T-cell (primary cell): ENCODE data around the gene STK32B. TPM values are rescaled to one million over a fixed set of nuclear protein-coding genes. Genes with fewer than 3 reads are reported as not detected.

Experiments
- ATAC-seq, 4 experiments: fragments of 200-7000 bp in 3 of 4; fragments of 150-1000 bp in 1 of 4; cut with Tn5 transposase; replicated peaks in 1 of 4; 1 replicate in 3 of 4; 2 replicates in 1 of 4; pipeline ENCODE4 v1.10.0; 2021; ENCODE audit warnings: moderate library complexity in 3 of 4, mild to moderate bottlenecking in 2 of 4, moderate number of reproducible peaks in 1 of 4
- CTCF ChIA-PET, 2 donors: fragments of 300-600 bp; sonication (Branson Sonifier 250); formaldehyde crosslinking; loops; one replicate each; lab custom pipeline; 2022; ENCODE audit warnings: antibody characterized with exemption in 2 of 2; lab: Charles Lee
- POLR2A ChIA-PET, 2 donors: fragments of 300-600 bp; sonication (Branson Sonifier 250); formaldehyde crosslinking; loops; one replicate each; lab custom pipeline; 2022; ENCODE audit warnings: antibody characterized with exemption in 2 of 2; lab: Charles Lee
- DNase-seq, 35 experiments: peaks; one replicate each; pipeline versions ENCODE4 v3.0.0 to v3.0.0-alpha.2; 2013 to 2023
- H3K27ac ChIP-seq: one replicate; pipeline ENCODE4 v1.5.1; 2013; ENCODE audit warnings: low read length
- H3K27me3 ChIP-seq, 2 experiments: replicated peaks in 1 of 2; 1 replicate in 1 of 2; 2 replicates in 1 of 2; pipeline versions ENCODE4 v1.6.1 to v1.7.0; 2013; ENCODE audit warnings: low read length in 1 of 2, mixed read lengths in 1 of 2; ENCODE audit not compliant: control insufficient read depth in 2 of 2, insufficient read depth in 2 of 2; ENCODE audit errors: extremely low read depth in 1 of 2
- H3K36me3 ChIP-seq, 2 donors: 1 replicate in 1 of 2; 2 replicates in 1 of 2; pipeline versions ENCODE4 v1.6.1 to v1.7.0; 2013; ENCODE audit warnings: low read length in 1 of 2; ENCODE audit not compliant: control insufficient read depth in 2 of 2, insufficient read depth in 1 of 2; ENCODE audit errors: extremely low read depth in 1 of 2
- H3K4me1 ChIP-seq, 2 experiments: 1 replicate in 1 of 2; 2 replicates in 1 of 2; pipeline versions ENCODE4 v1.6.1 to v1.7.0; 2013; ENCODE audit warnings: low read length in 2 of 2, mixed read lengths in 1 of 2; ENCODE audit not compliant: insufficient read depth in 2 of 2, control insufficient read depth in 1 of 2; ENCODE audit errors: extremely low read depth in 1 of 2
- H3K4me3 ChIP-seq, 2 donors: 1 replicate in 1 of 2; 2 replicates in 1 of 2; pipeline versions ENCODE4 v1.5.1 to v1.7.0; 2013; ENCODE audit warnings: mild to moderate bottlenecking in 2 of 2, low read length in 1 of 2, moderate library complexity in 1 of 2; ENCODE audit not compliant: control insufficient read depth in 1 of 2; ENCODE audit errors: extremely low read depth in 1 of 2
- H3K9me3 ChIP-seq: 2 replicates; pipeline ENCODE4 v1.7.0; 2013
- H3K27ac Mint-ChIP-seq, 2 donors: one replicate each; pipeline ENCODE4 v1.8.0; 2020 to 2021; ENCODE audit warnings: mild to moderate bottlenecking in 2 of 2, mixed read lengths in 2 of 2
- H3K27me3 Mint-ChIP-seq, 2 donors: one replicate each; pipeline ENCODE4 v1.8.0; 2021 to 2022; ENCODE audit warnings: mixed read lengths in 2 of 2
- H3K36me3 Mint-ChIP-seq: one replicate; pipeline ENCODE4 v1.8.0; 2021; ENCODE audit warnings: mixed read lengths
- H3K4me1 Mint-ChIP-seq, 3 donors: one replicate each; pipeline ENCODE4 v1.8.0; 2020 to 2022; ENCODE audit warnings: mixed read lengths in 3 of 3, mild to moderate bottlenecking in 1 of 3
- H3K4me3 Mint-ChIP-seq, 3 donors: one replicate each; pipeline ENCODE4 v1.8.0; 2020 to 2022; ENCODE audit warnings: mild to moderate bottlenecking in 3 of 3, mixed read lengths in 3 of 3, moderate library complexity in 3 of 3
- H3K9me3 Mint-ChIP-seq, 3 donors: one replicate each; pipeline ENCODE4 v1.8.0; 2020 to 2022; ENCODE audit warnings: mixed read lengths in 3 of 3
- WGBS: methylation state at CpG from one replicate; pipeline ENCODE4 v1.1.5; 2013; ENCODE audit warnings: missing lambda C conversion rate; ENCODE audit not compliant: insufficient coverage; 5-methylcytosine and 5-hydroxymethylcytosine counted together
- total RNA-seq, 35 experiments: library from RNA in 6 of 35; stranded (reverse) in 6 of 35; fragments of 120-200 nt in 1 of 35; gene quantifications; one replicate each; pipeline versions ENCODE4 v1.2.1 to v1.2.4 and lab custom pipeline; 2013 to 2026

STK32B gene
- total RNA-seq, 5 donors from 2014 or later (not counting 1 experiment from before 2014, with no cell fraction given), result 0.12 to 0.20 (median 0.15) TPM; not detected in 2

DNA sequence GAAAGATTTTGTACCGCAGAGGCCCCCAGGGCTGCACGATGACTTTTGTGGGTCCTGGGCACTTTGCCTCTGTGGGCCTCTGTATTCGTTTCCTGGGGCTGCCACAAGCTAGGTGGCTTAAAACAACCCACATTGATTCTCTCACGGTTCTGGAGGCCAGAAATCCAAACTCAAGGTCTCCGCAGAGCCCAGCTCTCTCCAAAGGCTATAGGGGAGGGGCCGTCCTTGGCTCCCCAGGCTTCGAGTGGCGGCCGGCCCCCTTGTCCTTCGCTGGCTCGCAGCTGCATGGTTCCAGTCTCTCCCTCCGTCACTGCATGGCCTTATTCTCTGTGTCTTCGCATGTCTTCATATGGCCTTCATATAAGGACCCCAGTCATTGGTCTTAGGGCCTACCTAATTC is 415.8 kb downstream of the STK32B start:
- Histone ChIP-seq H3K9me3 (no peaks in the 10 kb centered on the region), H3K27me3 (no peaks in the 10 kb centered on the region), H3K36me3 (no peaks in the 10 kb centered on the region), H3K4me3 (no peak overlapping the region), H3K4me1 (no peaks in the 10 kb centered on the region), H3K27ac (no peak overlapping the region)
- DNase-seq (no peak), ATAC-seq (no peak)
- Mint-ChIP-seq H3K36me3 (no peaks in the 10 kb centered on the region), H3K9me3 (no peaks in the 10 kb centered on the region), H3K27ac (no peak overlapping the region), H3K27me3 (no peaks in the 10 kb centered on the region), H3K4me3 (no peak overlapping the region), H3K4me1 (no peaks in the 10 kb centered on the region)
- ChIA-PET POLR2A (no interaction called here), CTCF (no interaction called here)
- WGBS, result 91% methylated on average over 12 of the region's 13 CpGs

- CTCF ChIA-PET, result no interaction called here
- Mint-ChIP-seq H3K27ac (no peak overlapping the region), H3K27me3 (no peaks in the 10 kb centered on the region), H3K4me1 (no peaks in the 10 kb centered on the region), H3K4me3 (no peak overlapping the region), H3K36me3 (no peaks in the 10 kb centered on the region), H3K9me3 (peaks cover 0 to 3% (median 0%) of the 10 kb centered on the region in 3 donors)
- no peaks in the 10 kb centered on the region for H3K4me1 ChIP-seq
- no peaks in the 10 kb centered on the region for H3K36me3 ChIP-seq
- POLR2A ChIA-PET, result no interaction called here
- WGBS, result 98% methylated on average over 8 of the region's 8 CpGs
- DNase-seq (no peak), ATAC-seq (no peak)
- no peak overlapping the region for H3K27ac ChIP-seq
- H3K4me3 ChIP-seq, result no peak overlapping the region
- H3K27me3 ChIP-seq, result no peaks in the 10 kb centered on the region
- no peaks in the 10 kb centered on the region for H3K9me3 ChIP-seq
Measured at GRCh38 chr4:5469151-5469775, 418.0 kb downstream of the STK32B start.

DNA sequence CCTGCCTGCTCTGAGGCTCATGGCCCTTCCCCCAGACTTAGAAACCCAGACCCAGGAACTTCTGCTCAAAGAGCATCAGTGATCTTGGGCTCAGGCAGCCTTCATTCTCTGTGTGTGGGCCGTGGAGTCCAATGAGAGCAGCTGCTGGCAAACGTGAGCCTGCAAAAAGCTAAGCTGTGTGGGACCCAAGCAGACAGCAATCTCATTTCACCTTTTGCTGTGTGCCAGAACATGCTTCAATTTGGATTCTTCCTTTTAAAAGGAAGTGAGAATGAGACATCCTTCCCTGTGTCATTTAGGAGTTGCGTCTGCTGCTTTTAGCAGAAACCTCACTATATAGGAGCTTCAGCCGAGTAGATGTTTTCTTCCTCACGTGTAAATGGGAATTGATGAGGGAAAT is 418.6 kb downstream of the STK32B start:
- WGBS, result 79% methylated on average over 4 of the region's 5 CpGs
- ATAC-seq, result no peak
- no peak overlapping the region for H3K27ac Mint-ChIP-seq

DNA sequence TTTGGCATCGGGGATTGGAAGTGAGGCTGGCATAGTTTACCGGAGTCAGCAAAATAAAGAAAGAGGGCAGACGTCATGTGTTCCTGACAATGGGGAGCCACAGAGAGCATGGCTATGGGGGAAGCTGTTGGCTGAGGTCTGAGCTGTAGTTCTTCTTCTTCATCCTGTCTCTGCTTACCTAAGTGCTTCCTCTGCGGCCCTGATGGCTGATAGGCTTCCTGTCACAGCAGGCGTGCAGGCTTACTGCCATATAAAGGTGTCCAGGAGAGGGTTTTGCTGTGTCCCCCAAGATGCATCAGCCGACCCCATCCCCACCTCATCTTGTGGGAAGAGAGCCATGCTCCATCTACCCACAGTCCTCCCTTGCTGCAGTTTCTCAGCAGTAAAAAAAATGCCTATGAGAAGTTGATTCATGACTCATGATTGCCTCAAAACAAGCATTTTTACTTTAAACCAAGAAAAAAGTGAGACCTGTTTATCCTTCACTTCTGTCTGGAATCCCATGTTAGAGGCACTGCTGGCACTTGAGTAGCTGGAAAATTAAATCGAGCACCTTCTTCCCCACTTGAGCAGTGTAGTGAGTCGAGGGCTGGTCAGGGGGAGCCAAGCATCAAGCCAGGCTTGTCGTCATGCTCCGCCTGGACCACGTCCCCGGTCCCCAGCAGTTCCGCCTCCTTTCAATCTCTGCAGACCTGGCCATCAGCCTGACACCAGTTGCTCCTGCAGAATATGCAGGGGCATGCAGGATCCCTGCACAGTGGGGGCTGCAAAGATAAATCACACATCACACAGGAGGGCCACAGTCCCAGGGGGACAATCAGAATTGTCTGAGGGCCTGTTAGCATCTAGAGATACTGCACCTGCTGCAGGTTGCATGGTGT is 419.3 kb downstream of the STK32B start:
- Mint-ChIP-seq H3K36me3 (no peaks in the 10 kb centered on the region), H3K4me1 (no peaks in the 10 kb centered on the region), H3K9me3 (peaks cover 0 to 3% (median 0%) of the 10 kb centered on the region in 3 donors), H3K4me3 (no peak overlapping the region), H3K27ac (no peak overlapping the region), H3K27me3 (no peaks in the 10 kb centered on the region)
- H3K27ac ChIP-seq, result no peak overlapping the region
- no peak overlapping the region for H3K4me3 ChIP-seq
- H3K4me1 ChIP-seq, result no peaks in the 10 kb centered on the region
- ChIA-PET CTCF (no interaction called here), POLR2A (no interaction called here)
- H3K36me3 ChIP-seq, result no peaks in the 10 kb centered on the region
- ATAC-seq, result no peak
- no peaks in the 10 kb centered on the region for H3K9me3 ChIP-seq
- DNase-seq, result no peak
- WGBS, result 95% methylated on average over 6 of the region's 13 CpGs
- no peaks in the 10 kb centered on the region for H3K27me3 ChIP-seq

More for the DNA sequence above, 418.6 kb downstream of the STK32B start:
- H3K4me1 Mint-ChIP-seq, result no peaks in the 10 kb centered on the region
- H3K27me3 Mint-ChIP-seq, result no peaks in the 10 kb centered on the region
- no peaks in the 10 kb centered on the region for H3K27me3 ChIP-seq
- H3K9me3 ChIP-seq, result no peaks in the 10 kb centered on the region
- ChIA-PET CTCF (no interaction called here), POLR2A (no interaction called here)
- H3K36me3 ChIP-seq, result no peaks in the 10 kb centered on the region
- no peaks in the 10 kb centered on the region for H3K4me1 ChIP-seq
- no peak overlapping the region for H3K27ac ChIP-seq
- no peak overlapping the region for H3K4me3 Mint-ChIP-seq
- peaks cover 0 to 3% (median 0%) of the 10 kb centered on the region in 3 donors for H3K9me3 Mint-ChIP-seq
- no peak overlapping the region for H3K4me3 ChIP-seq
- no peak for DNase-seq
- H3K36me3 Mint-ChIP-seq, result no peaks in the 10 kb centered on the region

DNA sequence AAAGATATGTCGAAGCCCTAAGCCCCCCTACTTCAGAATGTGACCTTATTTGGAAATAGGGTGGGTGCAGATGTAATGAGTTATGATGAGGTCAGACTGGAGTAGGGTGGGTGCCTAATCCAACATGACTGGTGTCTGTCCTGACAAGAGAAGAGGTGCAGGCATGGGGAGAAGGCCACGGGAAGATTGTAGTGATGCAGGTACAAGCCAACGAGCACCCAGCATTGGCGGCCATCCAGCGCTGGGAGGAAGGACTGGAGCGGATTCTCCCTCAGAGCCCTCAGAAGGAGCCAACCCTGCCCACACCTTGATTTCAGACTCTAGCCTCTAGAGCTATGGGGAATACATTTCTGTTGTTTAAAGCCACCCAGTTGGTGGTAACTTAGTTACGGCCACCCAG is 419.9 kb downstream of the STK32B start:
- no peak for ATAC-seq
- Mint-ChIP-seq H3K27me3 (no peaks in the 10 kb centered on the region), H3K4me1 (no peaks in the 10 kb centered on the region), H3K9me3 (peaks cover 0 to 3% (median 0%) of the 10 kb centered on the region in 3 donors), H3K4me3 (no peak overlapping the region), H3K36me3 (no peaks in the 10 kb centered on the region), H3K27ac (no peak overlapping the region)
- no peaks in the 10 kb centered on the region for H3K36me3 ChIP-seq
- H3K27ac ChIP-seq, result no peak overlapping the region
- DNase-seq, result no peak
- WGBS, result 90% methylated on average over 2 of the region's 7 CpGs
- H3K9me3 ChIP-seq, result no peaks in the 10 kb centered on the region
- H3K27me3 ChIP-seq, result no peaks in the 10 kb centered on the region
- POLR2A ChIA-PET, result no interaction called here
- CTCF ChIA-PET, result no interaction called here
- no peaks in the 10 kb centered on the region for H3K4me1 ChIP-seq
- no peak overlapping the region for H3K4me3 ChIP-seq

GRCh38 chr4:5471691-5472090 is 420.4 kb downstream of the STK32B start:
- Histone ChIP-seq H3K4me1 (no peaks in the 10 kb centered on the region), H3K36me3 (no peaks in the 10 kb centered on the region), H3K9me3 (no peaks in the 10 kb centered on the region), H3K27me3 (no peaks in the 10 kb centered on the region), H3K27ac (no peak overlapping the region), H3K4me3 (no peak overlapping the region)
- peaks cover 0 to 3% (median 0%) of the 10 kb centered on the region in 3 donors for H3K9me3 Mint-ChIP-seq
- no peaks in the 10 kb centered on the region for H3K36me3 Mint-ChIP-seq
- no peak overlapping the region for H3K4me3 Mint-ChIP-seq
- H3K27ac Mint-ChIP-seq, result no peak overlapping the region
- ChIA-PET CTCF (no interaction called here), POLR2A (no interaction called here)
- ATAC-seq (no peak), DNase-seq (no peak)
- 60% methylated on average over 3 of the region's 7 CpGs for WGBS
- H3K27me3 Mint-ChIP-seq, result no peaks in the 10 kb centered on the region
- H3K4me1 Mint-ChIP-seq, result no peaks in the 10 kb centered on the region
